CD1c-positive myeloid dendritic cell (primary cell): Measurements from ENCODE around the gene TNRC6B.
A peak's percentile ranks its signal among the peaks of the same experiment; 100 is the strongest.
"Not testable (repeated sequence)": the region's sequence is repeated elsewhere in the genome, so short reads cannot be mapped to it uniquely, and the experiment has no call there.

Experiments
- DNase-seq: peaks from one replicate; pipeline ENCODE4 v3.0.0-alpha.2; 2016; ENCODE audit errors: extremely low spot score

The TNRC6B gene

GRCh38 chr22:40183029-40183581, 5.4 kb downstream of the TNRC6B start:
- DNase-seq: no peak

GRCh38 chr22:40183603-40184002, 5.9 kb downstream of the TNRC6B start:
- not testable (repeated sequence) for DNase-seq

DNA sequence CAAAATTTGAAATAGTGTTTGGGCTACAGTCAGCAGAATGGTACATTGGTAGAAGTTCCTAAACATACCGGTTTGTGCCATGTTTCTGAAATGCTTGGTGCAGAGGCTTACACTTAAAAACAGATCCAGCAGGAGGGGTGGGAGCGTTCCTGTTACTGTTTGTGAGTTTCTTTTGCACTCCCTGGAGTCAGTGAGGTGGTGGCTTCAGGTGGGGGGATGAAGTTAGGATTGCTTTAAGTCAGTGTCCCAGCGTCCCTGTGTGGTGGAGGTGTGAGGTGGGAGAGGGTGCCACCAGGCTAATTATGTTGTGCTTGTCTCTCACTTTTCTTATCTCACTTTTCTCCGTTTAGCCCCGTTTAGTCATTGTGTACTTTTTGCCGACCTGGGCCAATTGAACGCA, 9.7 kb downstream of the TNRC6B start:
- DNase-seq: no peak

GRCh38 chr22:40189997-40190396, 12.3 kb downstream of the TNRC6B start:
- no peak for DNase-seq

DNA sequence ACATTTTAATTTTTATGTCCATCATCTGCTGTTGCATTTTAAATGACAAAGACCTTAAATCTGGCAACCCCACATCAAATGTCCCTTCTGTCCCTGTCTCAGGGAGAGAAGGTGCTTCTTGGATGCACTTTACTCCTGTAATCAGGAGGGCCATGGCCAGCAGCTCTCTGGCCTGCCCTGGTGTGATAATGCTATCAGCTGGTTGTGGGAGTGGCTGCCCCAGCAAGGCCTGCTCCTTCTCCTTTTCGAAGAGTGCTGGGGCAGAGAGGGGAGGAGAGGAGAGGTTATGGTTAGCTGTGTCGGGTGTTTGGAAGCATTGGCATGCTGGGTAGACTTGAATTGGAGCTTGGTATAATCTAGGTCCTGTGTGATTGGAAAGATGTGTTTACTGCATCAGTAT, 12.8 kb downstream of the TNRC6B start:
- peak; percentile 19 for DNase-seq

- no peak for DNase-seq
Observed at GRCh38 chr22:40193429-40194421, 16.0 kb downstream of the TNRC6B start.

DNA sequence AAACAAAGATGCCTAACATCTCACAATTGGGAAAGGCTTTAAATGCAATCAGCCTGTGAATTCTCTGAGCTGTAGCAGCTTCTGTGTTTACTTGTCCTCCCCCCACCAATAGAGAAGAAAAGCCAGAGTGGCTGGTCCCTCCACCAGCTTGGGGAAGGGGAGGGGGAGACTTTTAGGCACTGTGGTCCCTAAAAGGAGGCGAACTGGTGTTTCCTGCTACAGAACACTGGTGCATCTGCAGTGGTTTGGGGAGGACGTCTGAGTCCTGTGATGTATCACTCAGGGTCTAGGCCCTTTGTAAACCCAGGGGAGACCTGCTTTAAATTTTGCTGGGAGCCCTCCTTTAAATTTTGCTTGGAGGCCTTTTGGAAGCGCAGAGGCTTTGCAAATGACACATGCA, 16.9 kb downstream of the TNRC6B start:
- DNase-seq: no peak

DNA sequence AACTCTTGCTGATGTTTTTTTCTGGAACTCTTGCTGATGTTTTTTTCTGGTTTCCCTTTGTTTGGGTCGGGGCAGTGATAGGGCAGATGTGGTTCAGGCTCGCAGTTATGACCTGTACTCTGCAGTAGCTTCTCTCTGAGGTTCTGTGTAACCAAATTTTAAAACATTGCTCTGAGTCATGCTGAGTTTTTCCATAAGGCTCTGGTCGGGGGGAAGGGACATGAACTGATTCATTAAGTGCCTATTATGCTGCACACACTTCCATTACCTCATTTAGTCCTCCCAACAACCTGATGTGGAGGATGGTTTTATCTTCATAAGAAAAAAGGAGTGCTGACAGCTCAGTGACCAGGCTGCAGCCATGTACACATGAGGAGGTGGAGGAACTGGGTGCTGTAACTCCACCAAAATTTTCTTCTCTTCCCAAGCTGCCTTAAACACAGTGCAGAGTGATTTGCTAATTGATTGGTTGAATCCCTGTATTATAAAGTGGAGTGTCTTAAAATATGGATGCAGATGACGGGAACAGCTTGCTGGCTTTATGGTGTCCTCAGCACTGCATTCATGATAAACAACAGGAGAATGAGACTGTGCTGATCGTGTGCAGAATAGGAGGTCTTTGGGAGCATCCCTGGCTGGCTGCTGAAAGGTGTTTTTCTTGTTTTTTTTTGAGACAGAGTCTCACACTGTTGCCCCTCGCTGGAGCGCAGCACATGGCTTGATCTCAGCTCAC, 19.1 kb downstream of the TNRC6B start:
- DNase-seq: peak; percentile 27

DNA sequence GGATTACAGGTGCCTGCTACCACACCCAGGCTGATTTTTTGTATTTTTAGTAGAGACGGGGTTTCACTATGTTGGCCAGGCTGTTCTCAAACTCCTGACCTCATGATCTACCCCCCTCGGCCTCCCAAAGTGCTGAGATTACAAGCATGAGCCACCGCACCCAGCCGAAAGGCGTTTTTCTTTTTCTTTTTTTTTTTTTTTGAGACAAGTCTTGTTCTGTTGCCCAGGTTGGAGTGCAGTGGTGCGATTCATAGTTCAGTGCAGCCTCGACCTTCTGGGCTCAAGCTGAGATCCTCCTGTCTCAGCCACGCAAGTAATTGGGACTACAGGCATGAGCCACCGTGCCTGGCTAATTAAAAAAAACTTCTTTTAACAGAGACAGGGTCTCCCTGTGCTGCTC, 19.7 kb downstream of the TNRC6B start:
- not testable (repeated sequence) for DNase-seq

- DNase-seq: no peak
Observed at GRCh38 chr22:40198733-40199132, 21.0 kb downstream of the TNRC6B start.

- no peak for DNase-seq
Observed at GRCh38 chr22:40199223-40199622, 21.5 kb downstream of the TNRC6B start.

DNA sequence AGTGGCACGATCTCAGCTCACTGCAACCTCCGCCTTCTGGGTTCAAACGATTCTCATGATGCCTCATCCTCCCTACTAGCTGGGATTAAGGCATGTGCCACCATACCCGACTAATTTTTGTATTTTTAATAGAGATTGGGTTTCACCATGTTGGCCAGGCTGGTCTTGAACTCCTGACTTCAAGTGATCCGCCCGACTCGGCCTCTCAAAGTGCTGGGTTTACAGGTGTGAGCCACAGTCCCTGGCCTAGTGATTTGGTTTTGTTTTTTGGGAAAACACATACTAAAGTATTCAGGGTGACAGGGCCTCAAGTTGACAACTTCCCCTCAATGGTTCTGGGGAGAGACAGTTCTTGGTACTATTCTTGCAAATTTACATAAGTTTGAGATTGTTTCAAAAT, 22.1 kb downstream of the TNRC6B start:
- DNase-seq: no peak

- no peak for DNase-seq
Observed at GRCh38 chr22:40200795-40201530, 23.2 kb downstream of the TNRC6B start.

DNA sequence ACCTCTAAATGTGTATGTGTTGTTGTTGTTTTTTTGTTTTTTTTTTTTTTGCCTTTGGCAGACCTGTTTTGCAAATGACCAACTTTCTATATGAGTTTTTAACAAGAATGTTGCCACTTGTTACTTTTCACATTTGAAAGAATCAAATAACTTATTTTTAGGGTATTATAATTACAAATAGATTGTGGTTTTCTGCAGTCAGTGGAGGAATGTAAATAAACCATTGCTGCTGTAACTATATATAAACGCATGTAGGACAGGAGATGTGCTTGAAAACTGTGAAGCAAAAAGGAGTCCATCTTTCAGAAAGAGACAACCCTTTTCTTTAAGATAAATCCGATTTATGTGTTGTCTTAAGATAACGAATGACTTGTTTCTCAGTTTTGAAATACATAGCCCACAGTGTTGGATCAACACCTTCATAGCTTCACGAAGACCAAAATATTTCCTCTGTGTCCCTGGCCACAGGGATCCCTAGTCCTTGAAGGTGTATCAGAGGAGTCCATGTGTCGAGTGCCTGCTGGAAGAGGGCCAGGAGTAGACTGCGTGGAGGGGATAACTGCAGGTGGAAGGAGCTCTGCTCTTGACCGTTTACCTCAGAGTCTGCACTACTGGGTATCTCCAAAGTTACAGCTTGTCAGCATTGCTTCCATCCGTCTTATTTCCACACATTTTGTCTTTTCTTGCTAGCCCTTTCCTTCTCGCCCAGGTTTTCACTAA, 24.7 kb downstream of the TNRC6B start:
- DNase-seq: no peak

- no peak for DNase-seq
Observed at GRCh38 chr22:40203572-40203971, 25.8 kb downstream of the TNRC6B start.

DNA sequence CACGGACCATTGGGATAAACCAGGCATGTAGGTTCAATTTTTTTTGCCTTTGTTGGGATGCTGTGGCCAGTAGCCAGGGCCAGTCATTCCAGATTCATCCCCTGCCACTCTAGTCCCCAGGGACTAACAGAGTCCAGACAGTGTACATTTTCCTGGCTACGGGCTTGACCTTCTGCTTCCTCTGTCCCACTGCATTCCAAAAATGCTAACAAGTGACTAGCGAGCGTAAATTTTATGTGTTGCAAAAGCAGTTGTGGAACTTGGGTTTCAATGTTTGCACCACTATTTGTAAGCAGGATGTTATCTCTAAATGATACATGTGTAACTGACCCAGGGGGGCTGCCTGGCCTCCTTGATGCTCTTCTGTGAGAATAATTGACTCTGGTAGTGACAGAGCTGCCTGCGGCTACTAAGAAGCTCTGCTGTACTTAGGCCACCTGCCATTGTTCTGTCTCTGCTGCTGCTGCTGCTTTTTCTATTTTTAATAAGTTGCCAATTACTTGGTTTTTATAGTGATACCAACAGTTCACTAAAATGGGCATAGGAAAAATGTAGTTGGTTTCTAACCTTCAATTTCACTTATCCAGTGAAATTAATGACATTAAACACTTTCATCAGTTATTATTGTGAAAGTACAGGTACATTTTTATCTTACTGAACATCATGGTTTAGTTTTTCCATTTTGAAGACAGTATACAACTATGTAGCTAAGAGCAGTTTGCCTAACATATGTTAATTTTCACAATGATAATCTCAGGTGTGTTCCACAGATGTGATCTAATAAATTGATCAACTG, 26.8 kb downstream of the TNRC6B start:
- DNase-seq: no peak

DNA sequence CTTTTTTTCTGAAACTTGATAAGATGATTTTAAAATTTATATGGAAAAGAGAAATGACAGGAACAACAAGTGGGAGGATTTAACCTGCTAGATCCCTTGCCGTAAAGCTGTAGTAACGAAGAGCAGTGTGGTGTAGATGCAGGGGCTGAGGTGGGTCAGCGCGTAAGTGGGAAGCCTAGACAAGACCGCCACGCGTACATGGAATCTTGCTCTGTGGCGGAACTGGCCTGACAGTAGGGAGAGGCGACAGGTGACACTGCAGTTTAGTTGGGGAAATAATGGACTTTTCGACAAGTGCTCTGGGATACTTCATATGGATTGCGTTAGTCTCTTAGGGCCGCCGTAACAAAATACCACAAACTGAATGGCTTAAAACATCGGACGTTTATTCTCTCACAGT, 28.8 kb downstream of the TNRC6B start:
- DNase-seq: no peak

DNA sequence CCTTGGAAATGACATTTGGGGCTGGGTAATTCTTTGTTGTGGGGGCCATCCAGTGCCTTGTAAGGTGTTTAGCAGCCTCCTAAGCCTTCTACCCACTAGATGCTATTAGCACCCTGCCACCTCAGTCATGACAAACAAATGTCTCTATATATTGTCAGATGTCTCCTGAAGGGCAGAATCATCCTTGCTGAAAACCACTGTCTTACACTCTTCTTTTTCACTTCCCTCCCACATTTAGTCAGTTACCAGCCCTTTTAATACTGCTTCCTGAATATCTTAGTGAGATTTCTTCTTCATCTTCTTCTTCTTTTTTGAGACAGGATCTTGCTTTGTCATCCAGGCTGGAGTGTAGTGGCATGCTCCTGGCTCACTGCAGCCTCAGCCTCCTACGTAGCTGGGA, 33.1 kb downstream of the TNRC6B start:
- DNase-seq: peak; percentile 78

GRCh38 chr22:40211476-40212054, 33.8 kb downstream of the TNRC6B start:
- peak; percentile 71 for DNase-seq

DNA sequence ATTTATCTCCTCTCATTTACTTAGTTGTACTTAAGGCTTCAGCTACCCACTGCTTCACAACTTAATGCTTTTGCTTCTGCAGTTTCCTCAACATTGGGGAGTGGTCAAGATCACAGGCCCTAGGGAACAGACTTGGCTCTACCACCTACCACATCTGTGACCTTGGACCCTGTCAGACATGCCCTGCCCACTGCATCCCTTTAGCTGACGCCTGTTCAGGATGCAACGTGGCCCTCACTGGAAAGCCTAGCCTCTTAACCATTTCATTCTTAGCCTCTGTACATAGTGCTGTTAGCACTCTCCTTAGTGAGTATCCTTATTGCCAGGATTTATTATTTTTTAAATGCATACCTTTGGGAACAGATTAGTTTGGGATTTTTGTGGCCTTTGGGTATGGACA, 34.4 kb downstream of the TNRC6B start:
- no peak for DNase-seq
